PC-9 (cell line): ENCODE results near the gene ADAMTSL1.

Experiments used
- CTCF ChIP-seq: fragments of 200-600 bp; sonication (generic); conservative IDR thresholded peaks from 2 replicates; pipeline ENCODE4 v1.6.1; 2017; ENCODE audit warnings: mixed run types, antibody characterized with exemption, mild to moderate bottlenecking, moderate library complexity
- EZH2 ChIP-seq: fragments of 200-600 bp; sonication (generic); IDR thresholded peaks from 2 replicates; pipeline ENCODE4 v1.8.0; 2017; ENCODE audit warnings: antibody characterized with exemption, low read depth

DNA sequence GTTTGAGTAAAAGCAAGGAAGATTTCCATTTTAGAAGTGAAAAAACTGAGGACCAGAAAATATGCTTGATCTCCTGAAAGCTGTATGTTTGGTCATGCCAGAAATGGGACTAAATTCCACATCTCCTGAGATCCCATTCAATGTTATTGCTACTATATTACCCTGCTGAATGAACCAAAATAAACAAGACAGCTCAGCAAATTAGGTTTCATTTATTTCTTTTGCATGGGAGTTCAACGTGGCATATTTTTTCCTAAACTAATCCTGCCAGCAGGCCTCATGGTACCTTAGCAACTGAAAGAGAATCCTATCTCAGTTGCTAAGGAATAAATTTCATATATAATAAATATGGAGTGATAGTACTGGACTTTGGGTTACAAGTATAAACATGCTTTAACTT is 101.7 kb downstream of the ADAMTSL1 start:
- TF ChIP-seq EZH2 (no peak), CTCF (no peak)
